Adipocyte (in vitro differentiated cells): Measurements from ENCODE around the gene ZDHHC6.
A peak's percentile ranks its signal among the peaks of the same experiment; 100 is the strongest.

Source experiments
- DNase-seq: peaks from one replicate; pipeline ENCODE4 v3.0.0-alpha.2; 2015; ENCODE audit warnings: low read depth
- H3K27me3 ChIP-seq: replicated peaks from 2 replicates; pipeline ENCODE4 v1.7.0; 2013; ENCODE audit warnings: mild to moderate bottlenecking, low read length, moderate library complexity; ENCODE audit not compliant: control insufficient read depth, insufficient read depth
- H3K36me3 ChIP-seq: 2 replicates; pipeline ENCODE4 v1.7.0; 2013; ENCODE audit warnings: low read length, mild to moderate bottlenecking, moderate library complexity; ENCODE audit not compliant: control insufficient read depth, insufficient read depth, severe bottlenecking
- H3K4me1 ChIP-seq: 2 replicates; pipeline ENCODE4 v1.7.0; 2013; ENCODE audit warnings: mild to moderate bottlenecking, low read length, moderate library complexity; ENCODE audit not compliant: control insufficient read depth, insufficient read depth
- H3K4me3 ChIP-seq: 2 replicates; pipeline ENCODE4 v1.7.0; 2013; ENCODE audit warnings: mild to moderate bottlenecking, low read length, moderate library complexity
- H3K9ac ChIP-seq: 2 replicates; pipeline ENCODE4 v1.7.0; 2013; ENCODE audit warnings: mild to moderate bottlenecking, low read length, moderate library complexity
- H3K9me3 ChIP-seq: 2 replicates; pipeline ENCODE4 v1.7.0; 2013; ENCODE audit warnings: mild to moderate bottlenecking, low read length, moderate library complexity; ENCODE audit not compliant: control insufficient read depth

Gene ZDHHC6

DNA sequence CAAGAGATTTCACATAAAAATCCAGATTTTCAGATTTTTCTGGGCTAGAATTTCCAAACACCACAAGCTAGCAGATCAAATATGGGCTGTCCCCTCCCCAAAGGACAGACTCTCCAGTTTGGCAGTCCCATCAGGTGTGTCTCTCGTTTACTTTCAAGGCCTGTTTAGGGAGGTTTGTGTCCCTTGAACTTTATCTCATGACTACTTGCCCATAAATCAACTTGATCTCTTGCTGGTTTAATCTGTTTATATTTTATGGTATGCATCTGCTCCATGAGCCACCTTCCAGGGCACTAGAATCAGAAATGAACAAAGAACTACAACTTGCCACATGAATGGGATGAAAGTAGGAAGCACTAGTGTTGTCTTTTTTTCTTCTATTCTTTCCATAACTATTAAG is 5.2 kb downstream of the ZDHHC6 start:
- Histone ChIP-seq H3K27me3 (no peaks in the 10 kb centered on the region), H3K36me3 (peaks cover 75% of the 10 kb centered on the region), H3K9ac (no peak overlapping the region), H3K9me3 (no peaks in the 10 kb centered on the region), H3K4me1 (peaks cover 8% of the 10 kb centered on the region), H3K4me3 (no peak overlapping the region)
- no peak for DNase-seq

DNA sequence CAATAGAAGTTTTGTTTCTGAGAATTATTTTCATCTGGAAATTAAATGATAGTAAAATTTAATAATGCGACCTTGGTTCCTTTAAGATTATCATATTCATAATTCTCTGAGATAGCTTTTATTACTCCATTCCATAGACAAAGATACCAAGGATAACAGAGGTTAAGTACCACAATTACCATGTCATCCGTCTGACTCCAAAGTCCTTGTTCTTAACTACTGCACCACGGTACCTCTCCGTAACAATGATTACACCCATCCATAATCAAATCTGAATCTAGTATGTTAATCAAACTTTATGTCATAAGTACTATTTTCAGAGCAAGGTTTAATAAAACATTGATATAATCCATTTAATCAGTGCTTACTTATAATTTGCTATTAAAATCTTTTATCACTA is 8.4 kb downstream of the ZDHHC6 start:
- no peak overlapping the region for H3K9ac ChIP-seq
- H3K4me1 ChIP-seq: no peaks in the 10 kb centered on the region

DNA sequence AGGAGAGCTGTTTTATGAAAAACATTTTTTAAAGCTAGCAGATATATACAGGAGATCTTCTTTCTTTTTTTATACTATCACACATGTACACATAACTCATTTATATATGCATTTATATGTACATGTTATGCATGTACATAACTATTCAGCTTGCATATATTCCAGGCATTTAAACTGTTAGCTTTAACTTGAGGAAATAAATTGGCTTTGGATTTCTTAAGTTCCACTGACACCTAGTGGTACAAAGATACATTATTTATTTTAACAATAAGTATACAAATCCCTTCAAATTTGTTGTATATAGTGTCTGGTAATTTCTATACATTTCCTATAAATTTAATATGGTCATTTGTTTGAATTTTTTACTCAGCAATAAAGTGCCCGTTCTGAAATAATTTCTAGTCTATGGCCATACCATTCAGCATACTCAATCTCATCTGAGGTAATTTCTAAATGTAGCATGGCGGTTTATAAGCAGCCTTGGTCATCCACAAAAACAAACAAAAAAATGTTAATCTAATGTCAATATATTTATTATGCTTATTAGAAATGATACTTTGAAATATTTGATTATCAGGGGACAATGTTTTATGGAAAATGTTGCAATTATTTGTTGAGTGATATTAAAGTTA is 11.6 kb downstream of the ZDHHC6 start:
- H3K9me3 ChIP-seq: no peaks in the 10 kb centered on the region
- DNase-seq: peak; percentile 60
- H3K4me3 ChIP-seq: no peak overlapping the region
- H3K27me3 ChIP-seq: no peaks in the 10 kb centered on the region
- H3K9ac ChIP-seq: no peak overlapping the region
- H3K4me1 ChIP-seq: no peaks in the 10 kb centered on the region
- H3K36me3 ChIP-seq: peaks cover 93% of the 10 kb centered on the region

More for the DNA sequence above, 8.4 kb downstream of the ZDHHC6 start:
- peaks cover 88% of the 10 kb centered on the region for H3K36me3 ChIP-seq
- no peak overlapping the region for H3K4me3 ChIP-seq
- no peak for DNase-seq
- H3K9me3 ChIP-seq: no peaks in the 10 kb centered on the region
- H3K27me3 ChIP-seq: no peaks in the 10 kb centered on the region

DNA sequence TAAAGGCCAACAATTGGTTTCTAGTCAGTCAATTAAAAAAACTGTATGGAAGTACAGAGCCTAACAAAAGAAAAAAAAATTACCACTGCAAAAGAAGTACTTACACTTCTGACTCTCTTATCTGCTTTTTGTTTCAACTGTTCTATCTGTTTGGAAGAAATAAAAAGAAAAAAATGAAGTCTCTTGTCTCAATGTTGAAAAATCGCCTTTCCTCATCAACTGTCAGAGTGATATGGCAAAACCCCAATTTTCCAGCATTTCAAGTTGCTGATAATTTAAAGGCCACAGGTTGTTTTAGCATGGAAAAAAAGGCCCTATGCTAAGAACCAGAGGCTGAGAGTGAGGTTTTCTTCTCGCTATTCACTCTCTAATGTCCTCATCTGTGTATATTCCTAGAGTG is 13.6 kb downstream of the ZDHHC6 start:
- H3K36me3 ChIP-seq: peaks cover 95% of the 10 kb centered on the region
- no peak for DNase-seq

DNA sequence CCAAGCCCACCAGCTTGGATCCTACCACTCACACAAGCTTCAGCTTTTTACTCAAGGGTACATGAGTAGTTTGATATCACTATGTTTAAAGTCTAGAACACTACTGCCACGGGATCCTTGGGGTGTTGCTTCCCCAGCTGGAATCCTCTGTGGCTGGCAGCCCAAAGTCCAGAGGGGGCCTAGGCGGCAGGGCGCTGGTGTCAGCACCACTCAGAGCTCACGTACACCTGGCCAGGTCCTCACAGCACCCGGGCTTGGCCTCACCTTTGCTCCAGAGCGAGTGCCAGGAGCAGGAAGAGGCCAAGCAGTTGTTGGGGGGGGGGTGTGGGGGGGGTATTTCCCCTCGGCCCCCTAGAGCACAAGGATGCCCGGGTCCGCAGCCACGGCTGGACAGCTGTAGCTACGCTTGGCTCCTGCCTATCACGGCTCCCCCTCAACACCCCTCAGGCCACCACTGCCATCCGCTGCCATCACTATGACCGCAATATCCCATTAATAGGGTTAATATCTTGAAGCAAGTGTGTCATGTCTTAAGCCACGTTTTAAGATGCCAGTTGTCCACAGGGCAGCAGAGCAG is 17.0 kb downstream of the ZDHHC6 start:
- Histone ChIP-seq H3K4me3 (no peak overlapping the region), H3K9me3 (no peaks in the 10 kb centered on the region), H3K9ac (no peak overlapping the region), H3K27me3 (no peaks in the 10 kb centered on the region), H3K36me3 (peaks cover 97% of the 10 kb centered on the region), H3K4me1 (no peaks in the 10 kb centered on the region)
- no peak for DNase-seq

More for the DNA sequence above, 13.6 kb downstream of the ZDHHC6 start:
- Histone ChIP-seq H3K9me3 (no peaks in the 10 kb centered on the region), H3K4me1 (no peaks in the 10 kb centered on the region), H3K9ac (no peak overlapping the region), H3K4me3 (no peak overlapping the region), H3K27me3 (no peaks in the 10 kb centered on the region)

DNA sequence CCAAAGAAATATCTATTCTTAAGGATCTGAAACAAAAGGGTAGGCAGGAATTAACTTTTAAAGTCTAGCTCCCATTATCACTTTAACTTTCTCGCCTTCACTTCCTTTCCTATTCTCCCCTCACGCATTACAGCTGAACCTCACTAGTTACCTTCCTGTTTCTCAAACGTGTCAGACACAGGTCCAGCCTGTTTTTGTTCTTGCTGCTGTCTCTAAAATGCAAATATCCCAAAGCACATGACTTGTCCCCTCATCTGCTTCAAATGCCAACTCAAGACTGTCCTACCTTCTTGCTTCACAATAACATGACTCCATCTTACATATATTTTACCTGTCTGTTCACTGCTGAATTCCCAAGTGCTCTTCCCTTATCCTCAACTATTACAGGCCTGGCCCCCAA is 17.6 kb downstream of the ZDHHC6 start:
- Histone ChIP-seq H3K9me3 (no peaks in the 10 kb centered on the region), H3K36me3 (peaks cover 97% of the 10 kb centered on the region), H3K4me3 (no peak overlapping the region), H3K4me1 (no peaks in the 10 kb centered on the region), H3K9ac (no peak overlapping the region), H3K27me3 (no peaks in the 10 kb centered on the region)
- no peak for DNase-seq

DNA sequence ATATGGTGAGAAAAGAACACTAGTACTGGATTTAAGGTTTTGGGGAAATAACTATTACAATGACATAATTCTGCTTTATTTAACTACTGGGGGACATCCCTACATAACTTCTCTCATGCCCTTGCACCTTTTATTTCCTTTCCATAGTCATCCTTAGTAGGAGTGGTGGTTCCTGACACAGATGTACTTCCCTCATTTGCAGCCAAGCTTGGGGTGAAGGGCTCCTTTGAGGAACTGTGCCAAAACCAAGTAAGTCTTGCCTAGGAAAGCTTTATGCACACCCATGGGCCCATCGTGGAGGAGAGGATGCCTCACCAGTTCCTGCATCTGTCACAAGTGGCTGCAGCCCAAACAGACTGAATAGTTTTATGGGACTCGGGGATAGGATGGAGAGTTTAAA is 20.6 kb downstream of the ZDHHC6 start:
- H3K27me3 ChIP-seq: no peaks in the 10 kb centered on the region
- H3K4me3 ChIP-seq: no peak overlapping the region
- H3K36me3 ChIP-seq: peaks cover 92% of the 10 kb centered on the region
- H3K9me3 ChIP-seq: no peaks in the 10 kb centered on the region
- DNase-seq: no peak
- no peaks in the 10 kb centered on the region for H3K4me1 ChIP-seq
- no peak overlapping the region for H3K9ac ChIP-seq

DNA sequence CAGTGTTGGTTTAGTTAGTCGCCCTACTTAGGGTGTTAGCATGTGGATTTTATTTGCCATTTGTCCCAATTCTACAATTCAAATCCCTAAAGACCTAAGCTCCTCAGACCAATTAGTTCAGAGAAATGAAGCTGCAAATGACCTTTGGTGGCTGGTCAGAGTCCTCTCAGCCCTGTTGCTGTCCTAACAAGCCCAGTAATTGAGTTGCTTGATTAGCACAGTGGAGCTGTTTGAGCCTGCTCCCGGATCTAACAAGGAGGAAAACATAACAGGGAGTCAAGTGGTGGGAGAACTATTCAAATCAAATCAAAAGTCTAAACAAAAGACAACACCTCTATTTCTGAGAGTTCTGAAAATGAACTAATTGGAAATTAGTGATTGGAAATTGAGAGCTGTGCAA is 22.1 kb downstream of the ZDHHC6 start:
- Histone ChIP-seq H3K27me3 (no peaks in the 10 kb centered on the region), H3K9ac (no peak overlapping the region)

DNA sequence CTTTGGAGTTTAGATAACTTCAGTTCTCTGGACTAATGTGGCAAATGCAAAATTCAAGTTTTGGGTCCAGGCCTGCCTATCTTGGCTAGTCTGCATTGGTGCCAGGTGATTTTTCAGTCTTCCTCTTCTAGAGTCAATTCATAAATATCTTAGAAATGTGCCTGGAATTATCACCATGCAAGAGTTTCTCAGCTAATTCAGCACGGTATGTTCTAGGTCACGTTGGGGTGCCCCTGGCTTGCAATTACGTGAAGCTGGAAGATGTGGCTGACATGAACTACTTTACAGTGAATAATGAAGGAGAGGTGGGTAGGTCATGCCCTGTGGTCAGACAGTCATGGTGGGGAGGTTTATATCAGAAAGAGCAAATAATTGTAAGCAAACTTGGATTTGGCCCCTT is 25.0 kb downstream of the ZDHHC6 start:
- H3K4me1 ChIP-seq: peaks cover 8% of the 10 kb centered on the region
- H3K4me3 ChIP-seq: no peak overlapping the region
- H3K9ac ChIP-seq: no peak overlapping the region
- peaks cover 78% of the 10 kb centered on the region for H3K36me3 ChIP-seq
- no peak for DNase-seq
- no peaks in the 10 kb centered on the region for H3K9me3 ChIP-seq
- no peaks in the 10 kb centered on the region for H3K27me3 ChIP-seq

More for the DNA sequence above, 22.1 kb downstream of the ZDHHC6 start:
- no peak for DNase-seq
- Histone ChIP-seq H3K4me3 (no peak overlapping the region), H3K9me3 (no peaks in the 10 kb centered on the region), H3K4me1 (peaks cover 4% of the 10 kb centered on the region), H3K36me3 (peaks cover 86% of the 10 kb centered on the region)

DNA sequence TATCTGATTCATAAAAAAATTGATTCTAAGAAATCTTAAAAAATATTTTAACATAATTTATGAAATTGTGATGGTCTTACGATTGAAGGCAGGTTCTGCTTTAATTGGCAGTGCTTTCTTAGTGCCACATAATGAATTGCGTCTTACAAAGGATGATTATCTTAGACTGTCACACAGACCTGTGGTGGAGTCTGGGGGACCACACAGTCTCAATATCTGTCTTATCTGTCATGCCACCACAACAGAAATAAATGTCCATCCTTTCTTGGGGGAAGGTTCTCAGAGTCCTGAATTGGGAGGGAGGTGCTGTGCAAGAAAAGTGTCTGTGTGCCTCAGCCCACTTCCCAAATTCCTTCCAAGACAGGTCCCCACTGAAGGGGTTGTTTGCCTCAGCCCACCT is 34.0 kb downstream of the ZDHHC6 start:
- Histone ChIP-seq H3K36me3 (peaks cover 87% of the 10 kb centered on the region), H3K9ac (no peak overlapping the region), H3K4me1 (peaks cover 2% of the 10 kb centered on the region), H3K9me3 (no peaks in the 10 kb centered on the region), H3K27me3 (no peaks in the 10 kb centered on the region), H3K4me3 (no peak overlapping the region)
- DNase-seq: no peak

DNA sequence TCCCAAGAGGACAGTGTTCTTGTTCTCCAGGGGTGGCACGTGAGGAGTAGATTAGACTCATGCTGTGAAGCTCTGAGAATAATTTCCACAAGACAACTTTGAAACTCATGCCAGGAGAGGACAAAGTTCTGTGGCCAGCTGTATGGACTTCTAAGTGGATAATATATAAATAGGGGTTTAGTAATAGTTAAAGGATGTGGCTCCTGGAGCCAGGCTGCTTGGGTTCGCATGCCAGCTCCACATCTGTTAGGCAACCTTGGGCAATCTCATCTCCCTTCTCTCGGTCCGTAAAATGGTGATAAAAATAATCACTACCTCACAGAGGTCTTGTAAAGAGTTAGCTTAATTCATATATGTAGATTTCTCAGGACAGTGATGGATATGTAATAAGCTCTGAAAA is 37.0 kb downstream of the ZDHHC6 start:
- Histone ChIP-seq H3K36me3 (peaks cover 90% of the 10 kb centered on the region), H3K27me3 (no peaks in the 10 kb centered on the region), H3K4me1 (no peaks in the 10 kb centered on the region), H3K9ac (no peak overlapping the region), H3K9me3 (no peaks in the 10 kb centered on the region), H3K4me3 (no peak overlapping the region)
- no peak for DNase-seq

DNA sequence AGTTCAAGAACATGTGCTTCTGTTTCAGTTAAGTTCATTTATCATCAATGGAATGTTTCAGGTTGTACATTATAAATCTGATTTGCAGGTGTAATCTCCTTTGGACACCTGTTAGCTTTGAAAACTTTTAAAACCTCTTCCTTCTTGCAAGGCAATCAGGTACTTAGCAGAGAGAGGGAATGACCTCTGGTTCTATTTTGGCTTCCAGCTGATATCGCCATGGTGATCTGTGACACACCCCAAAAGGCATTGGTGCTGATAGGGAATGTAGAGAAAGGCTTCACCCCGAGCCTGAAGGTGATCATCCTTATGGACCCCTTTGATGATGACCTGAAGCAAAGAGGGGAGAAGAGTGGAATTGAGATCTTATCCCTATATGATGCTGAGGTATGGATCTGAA is 37.4 kb downstream of the ZDHHC6 start:
- H3K4me1 ChIP-seq: no peaks in the 10 kb centered on the region
- H3K4me3 ChIP-seq: no peak overlapping the region
- no peak overlapping the region for H3K9ac ChIP-seq
- H3K9me3 ChIP-seq: no peaks in the 10 kb centered on the region
- no peak for DNase-seq
- H3K27me3 ChIP-seq: no peaks in the 10 kb centered on the region
- peaks cover 92% of the 10 kb centered on the region for H3K36me3 ChIP-seq
